Measurements from ENCODE around the gene SYNE1. TPM values are rescaled to one million over a fixed set of nuclear protein-coding genes. Genes with fewer than 3 reads are reported as not detected.

Gene SYNE1
- total RNA-seq, 1 donor from 2014 or later: 103 TPM

DNA sequence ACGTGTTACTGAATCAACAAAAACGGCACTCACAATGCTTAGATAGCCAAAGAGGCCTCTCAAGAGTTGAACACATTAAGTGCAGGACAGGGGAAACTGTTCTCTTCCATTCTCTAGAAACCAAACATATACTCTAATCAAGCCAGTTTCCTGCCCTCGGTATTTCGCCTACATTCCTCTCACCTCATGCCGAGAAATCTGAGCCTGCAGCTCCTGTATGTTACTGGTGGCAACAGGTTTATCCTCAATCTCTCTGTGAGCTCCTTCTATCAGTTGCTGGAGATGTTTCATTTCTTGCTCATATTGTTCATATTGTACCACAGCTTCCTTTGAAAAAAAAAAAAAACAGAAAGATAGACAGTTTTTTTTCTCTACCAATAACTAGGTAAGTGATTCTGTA lies 328.9 kb downstream of the SYNE1 start:
- intact Hi-C loops (cut with DNase I): no loop called here
- no peak for DNase-seq (ENCODE audit: low spot score)

DNA sequence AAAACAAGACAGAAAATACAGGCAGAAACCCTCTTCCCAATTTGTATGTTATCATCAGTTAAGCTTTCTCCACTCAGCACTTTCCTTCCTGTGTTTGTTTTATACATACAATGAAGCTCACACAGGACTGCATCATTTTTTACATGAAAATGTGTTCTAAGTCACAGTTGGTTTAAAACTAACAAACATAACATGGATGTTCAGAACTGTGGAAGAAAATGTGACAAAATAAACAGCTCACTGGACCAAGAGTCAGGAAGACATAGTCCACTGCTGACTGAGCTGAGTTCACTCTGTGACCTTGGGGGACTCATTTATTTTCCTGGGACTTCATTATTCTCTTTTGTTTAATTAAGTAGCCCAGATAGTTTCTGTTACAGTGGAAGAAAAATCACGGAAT lies 331.5 kb downstream of the SYNE1 start:
- DNase-seq (ENCODE audit: low spot score): no peak
- intact Hi-C loops (cut with DNase I): no loop called here

DNA sequence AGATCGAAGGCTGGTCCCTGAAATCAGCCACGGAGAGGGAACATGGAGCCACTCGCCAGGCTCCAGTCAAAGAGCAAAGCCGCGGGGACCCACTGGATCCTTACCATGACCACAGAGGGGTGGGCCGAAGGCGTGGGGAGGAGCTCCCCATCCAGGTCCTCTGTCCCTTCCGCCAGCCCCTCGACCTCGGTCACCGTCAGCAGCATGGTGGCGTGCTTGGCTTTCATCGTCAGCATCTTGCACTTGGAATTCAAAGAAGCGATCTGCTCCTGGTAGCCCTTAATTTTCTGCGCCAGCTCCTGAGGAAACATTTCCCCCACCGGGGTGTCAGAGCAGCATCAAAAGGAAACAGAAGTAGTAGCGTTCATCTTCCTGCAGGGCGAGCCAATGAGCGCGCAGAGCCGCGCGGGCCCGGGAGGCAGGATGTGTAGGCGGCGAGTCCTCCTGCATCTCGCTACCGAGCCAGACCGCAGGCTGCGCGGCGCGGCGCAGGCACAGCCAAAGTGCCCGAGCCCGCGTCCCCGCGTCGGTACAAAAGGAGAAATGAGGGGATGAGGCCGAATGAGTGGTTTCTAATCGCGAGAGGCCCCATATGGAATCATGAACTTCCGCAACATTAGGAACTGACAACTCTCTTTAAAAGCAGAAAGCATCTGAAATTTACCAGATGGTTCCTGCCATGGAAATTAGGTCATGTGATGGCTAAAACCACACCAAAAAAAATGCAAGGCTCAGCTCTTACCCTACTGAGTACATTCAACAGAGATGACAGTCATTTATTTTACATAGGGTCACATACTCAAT lies 335.2 kb downstream of the SYNE1 start:
- intact Hi-C loops (cut with DNase I): loop anchor here (2.0 kb wide), 1 partner anchor 37 kb away; no protein-coding TSS in a partner anchor
- peak; percentile 93 for DNase-seq (ENCODE audit: low spot score)

DNA sequence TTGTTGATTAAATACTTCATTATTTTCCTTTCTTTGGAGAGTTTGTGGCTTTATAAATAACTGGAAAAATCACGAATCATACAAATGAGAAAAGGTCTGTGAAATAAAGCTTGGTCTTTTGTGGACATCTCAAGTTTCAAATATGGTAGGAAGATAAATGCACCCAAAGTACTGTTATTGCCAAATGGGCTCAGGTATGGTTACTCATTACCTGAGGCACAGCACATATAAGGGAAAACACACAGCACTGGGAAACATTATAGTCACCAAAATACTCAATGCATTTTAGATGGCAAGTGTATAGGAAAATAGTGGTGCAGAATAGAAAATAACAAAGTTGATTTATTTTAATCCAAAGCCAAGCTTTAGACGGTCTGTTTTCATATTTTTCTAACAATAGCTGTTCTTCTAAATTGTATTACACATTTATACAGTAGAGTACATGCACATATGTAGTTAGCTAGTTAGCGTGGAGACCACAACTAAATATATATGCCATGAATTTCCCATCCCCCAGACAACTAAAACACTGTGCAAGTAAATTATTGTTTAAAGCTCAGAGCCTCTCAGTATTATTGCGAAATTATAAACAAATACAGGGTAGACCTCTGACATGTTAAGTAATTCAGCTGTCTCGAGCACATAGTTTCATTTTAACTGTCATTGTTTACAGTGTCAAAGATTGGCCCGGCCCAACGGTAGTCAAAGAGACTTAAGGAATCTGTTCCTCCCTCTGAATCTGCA lies 336.0 kb downstream of the SYNE1 start:
- no peak for DNase-seq (ENCODE audit: low spot score)
- intact Hi-C loops (cut with DNase I): no loop called here

DNA sequence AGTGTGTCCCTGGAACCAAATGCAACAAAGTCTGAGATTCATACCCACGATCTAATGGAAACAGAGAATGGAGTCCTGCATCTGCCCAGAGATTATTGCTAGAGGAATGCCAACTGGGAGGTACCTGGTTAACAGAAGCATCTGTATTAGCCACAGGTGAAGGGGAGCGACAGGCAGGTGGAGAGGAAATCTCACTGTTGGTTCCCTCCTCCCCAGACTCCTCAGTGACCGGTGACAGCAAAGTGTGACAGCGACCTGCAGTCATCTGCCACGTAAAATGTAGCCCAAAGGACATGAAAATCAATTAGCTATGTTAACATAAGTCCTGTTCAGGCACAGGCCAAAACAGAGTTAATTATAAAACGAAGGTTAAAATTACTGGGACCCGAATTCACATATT lies 336.6 kb downstream of the SYNE1 start:
- no peak for DNase-seq (ENCODE audit: low spot score)
- intact Hi-C loops (cut with DNase I): no loop called here

DNA sequence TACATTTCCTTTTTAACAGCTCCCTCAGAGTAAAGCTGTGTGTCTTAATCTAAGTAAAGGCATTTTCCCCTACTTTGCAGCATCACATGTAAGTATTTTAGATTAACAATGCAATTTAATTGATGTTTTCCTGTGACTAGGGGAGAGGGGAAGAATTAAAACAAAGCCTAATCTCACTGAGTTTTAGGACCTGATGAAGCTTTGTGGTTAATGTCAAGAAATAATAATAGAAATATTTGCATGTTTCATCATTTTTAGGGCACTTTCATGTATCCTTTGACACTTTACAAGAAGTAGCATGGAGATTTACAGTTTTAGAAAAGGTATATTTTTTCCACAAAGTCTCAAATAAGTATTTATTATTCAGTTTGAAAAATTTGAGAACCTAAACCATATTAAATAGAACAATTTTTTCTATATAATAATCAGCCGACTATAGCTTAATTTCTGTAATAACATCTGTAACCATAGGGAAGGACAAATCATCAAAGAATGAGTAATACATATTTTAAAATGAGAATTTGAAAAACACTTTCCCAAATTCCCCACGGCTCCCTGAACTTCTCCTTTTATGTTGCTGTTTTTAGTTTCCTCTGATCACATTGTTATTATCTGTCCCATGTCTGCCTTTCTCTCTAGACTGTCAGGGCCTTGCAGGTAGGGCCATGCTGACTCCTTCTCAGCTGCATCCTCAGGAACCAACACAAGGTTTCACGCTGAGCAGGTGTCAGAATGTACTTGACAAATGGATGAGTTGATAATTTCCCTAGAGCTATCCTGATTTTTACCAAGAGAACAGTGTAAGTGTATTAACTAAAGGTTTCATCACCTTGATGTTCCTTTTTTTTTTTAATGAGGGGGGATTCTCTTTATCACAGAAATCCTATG lies 338.1 kb downstream of the SYNE1 start:
- intact Hi-C loops (cut with DNase I): no loop called here
- no peak for DNase-seq (ENCODE audit: low spot score)

DNA sequence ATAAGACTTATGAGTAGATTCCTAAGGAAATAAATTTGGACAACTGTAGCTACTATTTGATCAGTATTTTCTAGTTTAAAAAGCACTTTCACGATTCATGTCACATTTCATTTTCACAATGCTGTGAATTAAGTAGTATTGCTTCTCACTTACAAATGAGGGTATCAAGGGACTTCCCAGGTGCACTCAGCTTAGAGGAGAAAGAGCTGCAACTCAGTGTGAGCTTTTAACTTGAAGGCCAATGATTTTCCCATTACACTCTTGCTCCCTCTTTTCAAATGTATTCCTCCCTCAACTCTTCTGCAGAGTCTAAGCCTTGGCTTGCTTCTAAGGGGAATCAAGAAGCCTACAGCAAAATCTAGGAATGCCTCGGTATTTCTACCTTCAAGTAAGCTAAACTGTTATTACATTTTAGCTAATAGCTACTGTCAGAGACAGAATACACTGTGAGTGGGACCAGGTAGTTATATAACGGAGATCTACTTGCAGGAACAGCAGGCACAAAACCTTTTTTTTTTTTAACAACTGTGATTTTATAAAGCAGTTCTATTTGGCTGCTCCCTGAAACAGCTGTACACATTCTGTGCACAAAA lies 339.0 kb downstream of the SYNE1 start:
- intact Hi-C loops (cut with DNase I): no loop called here
- no peak for DNase-seq (ENCODE audit: low spot score)

DNA sequence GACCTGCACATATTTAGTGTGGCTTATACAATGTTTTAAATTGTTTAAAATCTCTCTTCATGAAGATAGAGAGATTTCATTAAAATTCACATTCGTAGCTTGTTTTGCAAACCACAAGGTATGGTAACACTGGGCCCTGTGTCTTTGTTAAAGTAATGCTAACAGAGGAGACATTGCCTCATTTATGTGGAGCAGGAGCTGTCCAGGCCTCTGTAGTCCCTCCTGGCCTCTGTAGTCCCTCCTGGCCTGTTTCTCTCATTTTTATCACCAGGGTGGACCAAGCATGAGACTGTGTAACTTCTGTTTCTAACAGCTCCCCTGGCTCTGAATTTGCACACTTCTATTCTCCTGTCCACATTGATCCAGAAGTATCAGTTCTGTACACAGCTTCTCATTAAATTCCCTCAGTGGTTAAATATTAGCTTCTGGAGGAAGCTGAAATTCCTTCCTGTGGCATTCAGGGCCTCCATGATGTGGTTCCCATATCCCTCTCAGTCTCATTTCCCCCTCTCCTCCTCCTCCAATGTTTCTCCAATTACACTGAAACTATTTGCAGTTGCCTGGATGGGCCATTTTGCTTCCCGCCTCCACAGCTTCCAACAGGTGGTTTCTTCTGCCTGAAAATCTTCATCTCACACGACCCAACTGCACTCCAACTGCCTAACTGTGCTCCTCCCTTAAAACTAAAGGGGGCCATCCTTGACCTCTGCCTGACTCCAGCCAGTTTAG lies 340.4 kb downstream of the SYNE1 start:
- DNase-seq (ENCODE audit: low spot score): no peak
- intact Hi-C loops (cut with DNase I): no loop called here

DNA sequence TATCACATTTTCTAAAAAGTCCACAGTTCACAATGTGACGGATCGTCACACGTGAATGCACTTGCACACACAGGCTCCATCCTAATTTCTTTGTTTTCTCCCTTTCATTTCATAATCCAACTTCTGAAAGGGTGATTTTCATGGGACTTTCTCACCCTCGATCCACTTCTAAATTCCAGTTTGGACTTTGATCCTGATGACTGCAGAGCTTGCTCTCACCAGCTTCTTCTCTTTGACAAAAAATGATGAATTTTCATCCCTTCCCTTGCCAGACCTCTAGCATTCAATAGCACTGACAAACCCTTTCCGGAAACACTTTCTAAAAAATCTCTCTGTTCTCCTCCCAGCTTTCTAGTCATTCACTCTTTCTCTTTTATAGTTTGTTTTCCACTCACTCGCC lies 341.2 kb downstream of the SYNE1 start:
- DNase-seq (ENCODE audit: low spot score): no peak
- intact Hi-C loops (cut with DNase I): no loop called here

DNA sequence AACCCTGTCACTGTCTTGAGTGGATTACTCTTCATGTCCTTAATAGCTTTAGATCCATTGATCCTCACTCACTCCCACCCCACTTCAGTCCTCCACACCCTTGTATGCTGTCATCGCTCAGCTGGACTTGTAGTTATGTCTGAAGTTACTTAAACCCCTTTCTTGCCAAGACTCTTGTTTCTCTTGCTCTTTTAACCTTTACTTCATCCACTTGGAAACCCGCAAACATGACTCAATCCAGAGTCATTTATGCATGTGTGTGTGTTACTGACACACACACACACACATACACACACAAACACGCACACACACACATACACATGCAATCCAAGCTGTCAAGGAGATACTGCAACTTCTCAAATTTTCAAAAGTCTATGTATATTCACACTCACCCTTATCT lies 341.8 kb downstream of the SYNE1 start:
- no peak for DNase-seq (ENCODE audit: low spot score)
- intact Hi-C loops (cut with DNase I): no loop called here

DNA sequence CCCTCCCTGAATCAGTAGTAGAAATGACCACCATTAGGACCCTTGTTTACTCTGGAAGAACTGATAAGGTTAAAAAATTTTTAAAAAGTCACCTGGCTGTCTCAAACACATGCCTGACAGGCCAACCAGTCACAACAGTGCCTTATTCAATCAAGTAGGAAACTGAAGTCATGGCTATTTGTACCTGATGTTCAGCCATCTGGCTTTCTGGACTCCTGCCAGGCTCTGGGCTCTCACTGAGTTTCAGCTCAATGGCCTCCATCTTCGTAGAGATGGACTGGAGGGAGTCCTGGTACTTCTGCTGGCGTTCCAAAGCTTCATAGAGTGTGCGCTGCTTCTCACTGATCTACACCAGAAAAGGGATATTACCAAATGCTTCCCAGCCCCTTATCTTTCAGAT lies 343.8 kb downstream of the SYNE1 start:
- peak; percentile 70 for DNase-seq (ENCODE audit: low spot score)
- intact Hi-C loops (cut with DNase I): no loop called here

DNA sequence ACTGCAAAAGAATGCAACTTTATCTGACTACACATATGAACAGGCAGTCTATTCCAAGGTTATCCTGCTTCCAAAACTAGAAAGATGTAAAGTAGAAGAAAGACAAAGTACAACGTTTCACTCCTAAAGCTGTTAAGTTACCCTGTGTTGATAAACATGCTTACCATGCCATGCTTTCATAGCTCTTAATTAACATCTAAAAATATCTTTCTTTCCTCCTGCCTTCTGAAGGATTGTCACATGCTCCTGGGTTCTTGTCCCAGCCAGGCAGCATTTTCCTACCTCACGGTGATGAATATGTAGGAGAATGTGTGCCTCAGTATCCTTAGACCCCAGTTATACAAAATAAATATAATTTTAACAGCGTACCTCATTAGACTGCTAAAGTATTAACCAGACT lies 344.6 kb downstream of the SYNE1 start:
- DNase-seq (ENCODE audit: low spot score): no peak
- intact Hi-C loops (cut with DNase I): no loop called here

DNA sequence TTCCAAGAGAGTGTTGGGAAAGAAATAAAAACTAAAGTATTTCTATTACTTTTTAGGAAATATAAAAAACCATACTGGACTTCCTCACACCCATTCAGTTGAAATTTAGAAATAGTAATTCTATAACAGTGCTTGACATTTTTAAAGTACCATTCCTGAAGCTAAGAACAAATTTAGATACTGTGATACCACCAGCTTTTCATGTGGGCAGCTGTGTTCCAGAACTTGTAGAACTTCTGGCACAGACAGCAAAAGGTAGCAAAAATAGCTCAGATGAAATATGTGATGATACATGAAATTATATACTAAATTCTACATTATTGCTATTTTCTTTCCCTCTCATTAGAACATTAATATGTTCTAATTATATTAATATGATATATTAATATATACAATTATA lies 346.5 kb downstream of the SYNE1 start:
- no peak for DNase-seq (ENCODE audit: low spot score)
- intact Hi-C loops (cut with DNase I): no loop called here

DNA sequence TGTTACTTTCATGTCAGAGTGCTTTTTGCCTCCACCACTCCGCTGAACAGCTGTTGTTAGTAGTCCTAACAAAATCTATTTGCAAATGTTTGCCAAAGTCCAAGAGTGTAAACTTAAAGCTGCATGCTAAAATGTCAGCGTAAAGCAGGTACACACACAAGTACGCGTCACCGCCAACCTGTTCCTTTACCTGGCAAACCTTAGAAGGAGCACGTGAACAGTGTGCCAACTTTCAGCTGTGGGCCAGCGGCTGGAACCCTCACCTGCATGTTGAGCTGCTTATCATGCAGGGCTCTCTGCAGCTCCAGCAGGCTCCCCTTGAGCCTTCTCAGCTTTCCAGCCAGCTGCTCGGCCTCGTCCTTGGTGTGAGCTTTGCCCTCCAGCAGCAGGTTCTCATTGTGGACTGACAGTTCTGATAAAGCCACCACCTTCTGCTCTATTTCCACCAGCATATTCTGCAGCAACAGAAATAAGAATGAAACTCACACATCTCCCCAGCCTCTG lies 359.3 kb downstream of the SYNE1 start:
- intact Hi-C loops (cut with DNase I): no loop called here

DNA sequence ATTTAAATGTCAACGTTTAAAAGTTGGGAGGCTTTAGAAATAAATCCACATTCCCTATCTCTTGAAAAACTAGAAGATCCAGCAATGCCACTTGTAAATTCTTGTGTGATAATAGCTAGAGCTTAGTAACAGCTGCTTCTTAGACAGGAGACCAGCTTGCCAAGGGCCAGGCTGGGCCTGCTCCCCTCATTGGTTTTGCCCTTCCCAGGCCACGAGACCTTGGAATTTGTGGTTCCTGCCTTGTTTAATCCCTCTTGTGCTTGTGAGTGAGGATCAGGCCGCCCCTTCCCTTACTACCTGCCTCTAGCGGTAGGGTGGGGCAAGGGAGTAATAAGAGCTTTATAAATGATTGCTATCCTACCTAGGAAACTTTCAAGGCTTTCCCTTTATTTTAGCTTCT lies 363.5 kb downstream of the SYNE1 start:
- no peak for DNase-seq (ENCODE audit: low spot score)
- intact Hi-C loops (cut with DNase I): no loop called here

More for the DNA sequence above, 359.3 kb downstream of the SYNE1 start:
- DNase-seq (ENCODE audit: low spot score): no peak

DNA sequence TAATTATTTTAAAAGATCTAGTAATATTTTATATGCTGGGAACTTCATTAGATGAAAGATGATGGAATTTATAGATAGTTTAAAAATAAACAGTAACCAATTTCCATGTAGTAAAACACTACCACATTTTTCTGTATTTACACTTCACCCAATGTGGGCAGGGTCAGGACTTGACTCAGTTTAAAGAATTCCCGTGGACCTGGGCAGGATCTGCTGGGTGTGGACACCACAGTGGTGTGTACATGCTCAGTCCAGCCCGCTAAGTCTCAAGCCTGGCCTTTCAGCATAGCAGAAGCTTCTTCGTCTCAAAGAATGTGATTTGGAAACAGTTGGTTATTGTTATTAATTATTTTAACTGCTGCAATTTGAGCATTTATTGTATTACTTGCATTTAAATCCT lies 364.2 kb downstream of the SYNE1 start:
- intact Hi-C loops (cut with DNase I): no loop called here
- no peak for DNase-seq (ENCODE audit: low spot score)

DNA sequence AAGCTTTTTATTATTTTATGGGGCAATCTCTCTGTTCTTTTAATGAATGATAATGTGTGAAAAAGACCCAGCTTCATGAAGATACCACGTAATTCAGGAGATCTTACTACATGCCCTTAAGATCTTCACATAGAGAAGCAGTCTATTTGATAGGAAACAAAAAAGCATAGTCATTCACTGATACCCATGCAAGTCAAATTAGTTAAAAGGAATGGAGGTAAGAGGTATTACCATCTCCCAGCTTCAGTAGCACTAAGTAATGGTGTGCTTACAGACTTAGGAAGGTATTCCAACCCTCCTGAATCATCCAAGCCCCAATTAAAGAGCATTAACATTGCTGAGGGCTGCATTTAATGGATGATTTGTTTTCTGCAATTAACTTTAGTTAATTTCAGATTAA lies 364.7 kb downstream of the SYNE1 start:
- DNase-seq (ENCODE audit: low spot score): no peak
- intact Hi-C loops (cut with DNase I): no loop called here

DNA sequence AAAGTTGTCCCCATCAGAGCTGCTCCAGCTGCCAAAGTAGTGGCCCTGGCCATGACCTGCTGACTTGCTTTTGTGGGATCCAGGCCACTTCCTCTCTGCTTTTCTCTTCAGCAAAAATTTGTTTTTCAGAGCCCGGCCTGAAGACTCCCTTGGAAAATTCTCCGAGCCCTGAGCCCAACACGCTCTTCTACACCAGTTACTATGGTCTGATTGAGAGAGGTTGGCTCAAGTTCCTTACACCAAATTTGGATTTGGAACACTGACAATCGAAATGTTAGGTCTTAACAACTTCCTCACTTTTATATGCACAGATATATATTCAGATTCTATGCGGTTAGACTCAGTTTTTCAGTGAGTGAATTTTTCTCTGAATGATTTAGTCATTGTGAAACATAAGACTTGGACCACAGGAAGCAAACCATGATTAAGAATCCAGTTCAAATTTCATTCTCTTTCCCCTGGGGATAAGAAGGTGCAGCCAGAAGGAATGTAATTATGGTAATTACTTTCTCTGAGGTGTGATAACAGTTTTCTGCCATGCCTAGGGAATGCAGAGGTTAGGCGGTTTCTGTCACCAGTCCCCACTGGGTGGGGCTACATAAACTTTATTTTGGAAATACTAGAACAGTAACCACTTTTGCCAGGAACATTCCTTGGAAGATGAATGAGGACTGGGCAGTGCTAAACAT lies 365.2 kb downstream of the SYNE1 start:
- intact Hi-C loops (cut with DNase I): no loop called here
- DNase-seq (ENCODE audit: low spot score): no peak
